Renal pelvis (tissue), 12 donors: ENCODE results near the gene MROH7. TPM values are rescaled to one million over a fixed set of nuclear protein-coding genes. Genes with fewer than 3 reads are reported as not detected.

Source experiments
- DNase-seq: peaks from one replicate; pipeline ENCODE4 v3.0.0-alpha.2; 2013
- long read RNA-seq, 16 experiments: transcript quantifications; one replicate each; lab custom pipeline, GENCODE V29; 2026
- polyA plus RNA-seq, 3 donors: library from polyadenylated mRNA; unstranded; fragments of 120-200 nt; gene quantifications; one replicate each; pipeline ENCODE4 v1.2.1, GENCODE V29; 2013; ENCODE audit not compliant: insufficient read length in 3 of 3

The MROH7 gene
- polyA plus RNA-seq: 10 to 100 TPM in 2 of 3 donors, 1 to 10 TPM in 1; 2.9 to 19.5 (median 16.0) TPM
- long read RNA-seq, donor 1: 0 reads
- long read RNA-seq, donor 2: 0 reads
- long read RNA-seq, donor 3: 0 reads
- long read RNA-seq, donor 4: 0 reads
- long read RNA-seq, donor 5: 0 reads
- long read RNA-seq, donor 6: 0 reads
- long read RNA-seq, donor 7: 0 reads
- long read RNA-seq, donor 8: 0 reads
- long read RNA-seq, donor 9: 0 reads
- long read RNA-seq, donor 10: 0 reads
- long read RNA-seq, donor 11: 0 reads
- long read RNA-seq, donor 12: 0 reads
- long read RNA-seq, donor 13: 0 reads
- long read RNA-seq, donor 14: 0 reads
- long read RNA-seq, donor 15: 0 reads
- long read RNA-seq, donor 16: 0 reads

DNA sequence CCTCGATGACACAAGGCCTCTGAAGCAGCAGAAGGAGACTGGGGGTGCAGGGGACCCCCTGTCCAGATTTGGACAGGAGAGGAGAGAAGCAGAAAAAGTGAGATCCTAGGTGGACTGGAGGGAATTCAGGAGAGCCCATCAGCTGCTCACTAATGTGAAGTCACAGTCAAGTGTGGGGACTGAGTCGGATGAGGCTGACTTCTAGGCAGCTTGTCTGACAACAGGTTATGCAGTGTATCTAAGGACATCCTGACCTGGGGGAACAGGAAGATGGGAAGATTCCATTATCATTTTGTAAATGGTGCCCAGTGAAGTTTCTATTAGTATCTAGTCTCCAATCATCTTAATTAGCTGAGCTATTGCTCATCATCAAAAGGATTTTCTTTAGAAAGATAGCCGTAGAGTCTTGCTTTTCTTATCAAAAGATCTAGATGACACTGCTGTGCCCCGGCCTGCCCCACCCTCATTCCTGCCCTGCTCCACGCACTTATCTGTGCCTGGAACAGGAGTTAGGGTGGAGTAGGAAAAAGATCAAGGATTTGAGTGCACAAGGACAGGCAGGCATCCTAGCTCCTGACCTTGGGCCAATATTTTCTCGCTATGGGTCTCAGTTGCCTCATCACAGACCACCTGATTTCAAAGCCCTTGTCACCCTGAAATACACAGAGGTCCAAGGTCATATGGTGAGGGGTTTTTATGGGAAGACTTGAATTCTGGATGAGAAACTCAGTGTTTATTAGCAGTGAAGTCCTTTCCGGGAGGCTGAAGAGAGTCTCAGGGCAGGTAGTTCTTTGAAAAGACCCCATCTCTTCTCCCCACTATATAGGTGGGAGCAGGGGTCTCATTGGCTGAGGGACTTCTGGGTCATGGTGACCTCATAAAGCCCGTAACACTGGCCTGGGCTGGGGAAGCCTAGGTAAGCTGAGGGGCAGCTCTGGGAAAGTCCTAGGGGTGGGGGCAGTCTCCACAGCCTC lies at the start of gene MROH7:
MROH7 (plus strand) TSS at position 924 of the 974 bp plus-strand sequence. CDS start 11,141 bp downstream, outside the sequence.
- DNase-seq: no peak

DNA sequence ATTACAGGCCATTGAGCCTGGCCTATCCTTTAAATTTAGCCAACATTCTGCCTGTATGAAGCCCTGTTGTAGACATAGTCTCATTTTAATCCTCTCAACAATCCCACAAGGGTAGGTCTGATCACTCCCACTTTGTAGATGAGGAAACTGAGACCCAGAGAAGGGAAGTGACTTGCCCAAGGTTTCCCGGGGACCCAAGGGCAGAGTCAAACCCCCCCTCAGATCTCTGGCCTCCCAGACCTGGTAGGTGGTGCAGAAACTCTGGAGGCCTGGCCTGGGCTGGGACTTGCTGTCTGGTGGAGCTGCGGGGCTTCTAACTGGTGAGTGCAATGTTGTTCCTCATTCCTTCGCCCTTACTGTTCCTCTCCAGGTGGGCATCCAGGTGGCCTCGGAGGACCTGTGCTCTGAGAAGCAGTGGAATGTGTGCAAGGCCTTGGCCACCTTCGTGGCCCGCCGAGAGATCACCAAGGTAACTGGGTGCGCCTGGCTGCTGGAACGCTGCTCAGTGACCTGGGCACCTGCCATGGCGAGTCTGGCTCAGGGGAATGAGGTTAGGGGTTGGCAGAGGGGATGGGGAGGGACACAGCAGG lies 47.9 kb upstream of the MROH7 start:
- no peak for DNase-seq

DNA sequence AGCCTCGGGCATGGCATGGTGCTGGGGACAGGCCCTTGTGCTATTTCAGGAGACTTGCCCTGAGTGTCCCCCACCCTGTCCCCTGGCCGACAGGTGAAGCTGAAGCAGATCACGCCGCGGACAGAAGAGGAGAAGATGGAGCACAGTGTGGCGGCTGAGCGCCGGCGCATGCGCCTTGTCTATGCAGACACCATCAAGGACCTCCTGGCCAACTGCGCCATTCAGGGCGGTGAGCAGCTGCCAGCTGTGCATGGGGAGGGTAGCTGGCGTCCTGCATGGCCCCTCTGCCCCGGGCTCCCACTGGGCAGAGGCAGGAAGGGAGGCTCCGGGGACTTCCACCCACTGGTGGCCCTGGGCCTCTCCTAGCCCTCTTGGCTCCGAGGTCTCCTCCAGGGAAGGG lies 47.1 kb upstream of the MROH7 start:
- no peak for DNase-seq

DNA sequence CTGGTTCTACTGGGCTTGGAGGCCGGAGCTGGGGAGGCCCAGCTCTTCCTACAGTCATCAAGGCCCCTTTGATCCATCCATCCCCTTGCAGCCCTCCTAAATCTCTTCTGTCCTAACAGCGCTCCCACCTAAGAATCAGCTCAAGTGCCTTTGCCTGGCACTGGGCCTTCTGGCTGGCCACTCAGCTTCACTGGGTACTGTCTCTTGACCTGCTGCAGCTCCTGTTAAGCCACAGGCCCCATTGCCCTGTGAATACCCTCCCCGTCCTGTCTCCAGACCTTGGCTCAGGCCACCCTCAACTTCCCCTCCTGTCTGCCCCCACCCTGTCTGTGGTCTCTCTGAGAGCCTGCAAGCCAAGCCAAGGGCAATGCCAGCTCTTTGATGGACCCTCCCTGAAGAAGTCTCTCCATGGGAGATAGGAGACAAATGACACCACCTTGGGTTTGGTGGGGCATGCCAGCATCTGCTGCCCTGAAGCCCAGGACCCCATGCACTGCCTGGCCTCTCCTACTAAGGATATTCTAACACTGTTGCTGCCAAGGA lies 45.6 kb upstream of the MROH7 start:
- DNase-seq: no peak

DNA sequence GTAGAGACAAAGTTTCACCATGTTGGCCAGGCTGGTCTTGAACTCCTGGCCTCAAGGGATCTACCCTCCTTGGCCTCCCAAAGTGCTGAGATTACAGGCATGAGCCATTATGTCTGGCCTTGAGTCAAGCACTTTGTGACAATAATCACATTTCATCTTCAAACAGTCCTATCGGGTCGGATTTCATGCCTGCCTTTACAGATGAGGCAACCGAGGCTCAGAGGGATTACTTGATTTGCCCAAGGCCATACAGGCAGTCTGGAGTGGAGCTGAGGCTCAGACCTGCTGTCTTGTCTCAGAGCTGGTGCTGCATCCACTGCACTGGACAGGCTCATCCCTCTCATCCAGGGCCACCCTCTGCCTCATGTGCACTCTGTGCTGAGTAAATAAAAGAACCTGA lies 44.8 kb upstream of the MROH7 start:
- no peak for DNase-seq

DNA sequence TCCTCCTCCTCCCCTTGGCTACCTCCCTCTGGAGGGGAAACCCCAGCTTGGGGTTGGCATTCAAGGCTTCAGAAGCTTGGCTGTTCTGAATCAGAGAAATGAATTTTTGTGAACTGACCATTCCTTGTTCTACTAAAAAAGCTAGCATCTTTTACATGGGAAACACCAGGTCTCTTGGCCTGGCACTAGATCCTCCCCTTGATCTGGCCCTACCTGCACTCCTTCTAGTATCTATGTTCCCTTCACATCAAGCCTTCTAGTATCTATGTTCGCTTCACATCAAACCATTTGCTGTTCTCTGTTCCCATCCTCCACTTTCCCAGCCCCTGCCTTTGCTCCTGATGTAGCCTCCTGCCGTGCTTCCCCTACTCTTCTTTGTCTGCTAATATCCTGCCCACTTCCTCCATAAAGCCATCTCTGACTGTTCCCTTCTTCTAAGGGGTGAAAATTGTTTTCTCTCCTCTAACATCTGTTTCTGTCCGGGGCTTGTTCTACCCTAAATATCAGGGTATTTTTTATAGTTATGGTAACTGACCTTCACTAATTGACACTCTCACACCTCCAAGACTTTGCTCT lies 44.0 kb upstream of the MROH7 start:
- DNase-seq: no peak

DNA sequence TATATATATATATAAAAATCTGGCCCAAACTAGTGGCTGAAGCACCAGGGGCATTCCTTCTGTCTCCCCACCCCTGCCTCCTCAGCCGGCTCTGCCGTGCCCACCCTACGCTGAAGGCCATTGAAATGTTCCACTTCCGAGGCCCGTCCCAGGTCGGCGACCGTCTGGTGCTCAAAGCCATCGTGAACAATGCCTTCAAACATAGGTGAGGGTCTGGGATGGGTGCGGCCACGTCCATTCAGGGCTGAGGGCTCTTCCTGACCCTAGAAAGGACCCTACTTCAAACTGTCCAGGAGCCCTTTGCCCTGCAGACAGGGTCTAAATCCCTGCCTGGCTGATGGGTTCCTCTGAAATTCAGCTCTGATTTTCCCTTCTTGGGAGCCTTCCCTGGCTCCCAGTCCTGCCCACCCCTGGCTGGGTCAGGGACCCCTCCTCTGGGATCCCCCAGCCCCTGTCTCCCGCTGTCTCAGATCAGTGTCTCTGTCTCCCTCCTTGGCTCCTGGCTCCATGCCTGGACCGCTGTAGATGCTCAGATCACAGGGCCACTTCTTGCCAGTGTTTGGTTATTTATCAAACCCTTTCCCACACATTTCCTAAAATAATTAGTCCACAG lies 42.3 kb upstream of the MROH7 start:
- no peak for DNase-seq

DNA sequence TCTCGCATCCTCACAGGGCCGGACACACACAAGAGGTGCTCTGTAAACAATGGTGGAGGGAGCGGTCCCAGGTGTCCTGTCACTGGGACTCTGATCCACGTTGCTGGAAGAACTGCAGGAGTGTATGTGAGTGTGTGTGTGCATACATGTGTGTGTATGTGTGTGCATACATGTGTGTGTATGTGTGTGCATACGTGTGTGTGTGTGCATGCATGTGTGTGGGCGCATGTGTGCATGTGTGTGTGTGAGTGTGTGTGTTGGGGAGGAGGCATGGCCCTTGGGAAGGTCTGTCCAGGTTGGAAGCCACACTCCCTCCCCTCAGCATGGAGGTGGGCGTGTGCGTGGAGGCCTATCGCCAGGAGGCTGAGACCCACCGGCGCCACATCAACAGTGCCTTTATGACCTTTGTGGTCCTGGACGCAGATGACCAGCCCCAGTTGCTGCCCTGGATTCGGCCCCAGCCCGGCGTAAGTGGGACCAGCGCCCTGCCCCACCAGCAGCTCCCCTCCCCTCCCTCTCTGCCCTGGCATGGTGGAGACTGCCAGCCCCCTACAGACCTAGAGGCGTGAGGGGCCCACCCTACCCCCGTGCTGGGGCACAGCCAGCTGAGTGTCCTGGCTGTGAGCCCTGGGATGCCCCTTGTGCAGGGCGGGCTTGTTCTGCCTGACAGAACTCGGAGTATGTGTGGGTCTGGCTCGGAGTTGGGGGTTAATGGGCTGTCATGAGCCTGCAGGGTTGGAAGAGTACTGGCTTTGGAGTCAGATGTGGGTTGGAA lies 40.5 kb upstream of the MROH7 start:
- peak; percentile 72 for DNase-seq

DNA sequence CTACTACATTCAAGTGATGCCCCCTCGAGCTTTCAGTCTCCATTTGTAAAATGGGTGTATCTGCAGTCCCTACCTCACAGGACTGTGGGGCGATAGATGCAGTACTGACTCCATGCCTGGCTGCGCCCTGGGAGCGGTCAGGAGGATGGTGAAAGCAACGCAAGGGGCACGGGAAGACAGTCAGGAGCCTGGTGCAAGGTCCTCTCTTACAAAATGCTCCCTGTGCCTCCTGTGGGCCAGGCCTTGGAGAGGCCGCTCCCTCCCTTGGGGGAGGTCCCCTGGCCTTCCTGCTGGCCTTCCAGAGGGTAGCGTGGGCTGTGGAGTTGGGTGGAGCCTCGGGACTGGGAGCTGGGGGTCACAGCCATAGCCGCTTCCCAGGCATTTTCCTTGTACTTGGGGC lies 39.9 kb upstream of the MROH7 start:
- no peak for DNase-seq

DNA sequence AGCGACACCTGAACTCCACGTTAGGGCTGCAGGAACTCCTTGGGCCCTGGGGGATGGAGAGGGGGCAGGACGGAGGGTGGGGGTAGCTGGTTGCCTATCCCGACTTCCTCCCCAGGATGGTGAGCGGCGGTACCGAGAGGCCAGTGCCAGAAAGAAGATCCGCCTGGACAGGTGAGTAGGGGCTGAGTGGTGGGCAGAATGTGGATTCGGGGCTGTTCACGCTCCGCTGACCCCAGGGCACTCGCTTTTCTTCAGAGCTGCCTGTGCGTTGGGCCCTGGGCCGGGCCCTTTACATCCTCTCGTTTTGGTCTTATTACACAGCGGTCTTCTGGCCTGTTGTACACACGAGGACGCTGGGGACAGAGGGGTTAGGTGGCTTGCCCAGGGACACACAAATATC lies 39.0 kb upstream of the MROH7 start:
- no peak for DNase-seq

DNA sequence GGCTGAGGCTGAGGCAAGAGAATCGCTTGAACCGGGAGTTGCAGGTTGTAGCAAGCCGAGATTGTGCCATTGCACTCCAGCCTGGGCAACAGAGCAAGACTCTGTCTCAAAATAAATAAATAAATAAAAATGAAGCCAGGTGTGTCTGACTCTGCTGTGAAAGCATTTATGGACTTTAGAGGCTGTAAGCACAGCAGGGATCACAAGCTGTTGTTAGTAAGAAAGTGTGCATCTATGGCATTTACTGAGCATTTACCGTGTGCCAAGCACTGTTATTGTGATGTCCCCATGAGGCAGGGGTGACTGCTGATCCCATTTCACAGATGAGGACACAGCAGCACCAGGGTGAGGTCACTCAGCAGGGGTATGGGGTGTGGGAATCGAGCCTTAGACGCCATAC lies 38.3 kb upstream of the MROH7 start:
- DNase-seq: no peak

DNA sequence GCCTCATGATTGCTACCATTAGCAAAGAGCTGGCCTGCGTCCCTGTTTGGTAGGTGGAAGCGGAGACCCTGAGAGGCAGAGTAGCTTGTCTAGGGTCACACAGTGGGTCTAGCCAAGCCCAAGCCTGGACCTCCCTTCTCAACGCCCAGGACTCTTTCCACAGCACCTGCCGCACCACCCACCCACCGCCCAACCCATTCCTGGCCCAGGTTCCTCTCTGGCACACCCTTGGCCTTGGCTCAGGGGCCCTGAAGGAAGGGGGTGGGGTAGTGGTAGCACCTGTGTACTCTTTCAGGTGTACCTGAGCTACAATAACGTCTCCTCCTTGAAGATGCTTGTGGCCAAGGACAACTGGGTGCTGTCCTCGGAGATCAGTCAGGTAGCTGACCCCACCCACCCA lies 37.5 kb upstream of the MROH7 start:
- no peak for DNase-seq

DNA sequence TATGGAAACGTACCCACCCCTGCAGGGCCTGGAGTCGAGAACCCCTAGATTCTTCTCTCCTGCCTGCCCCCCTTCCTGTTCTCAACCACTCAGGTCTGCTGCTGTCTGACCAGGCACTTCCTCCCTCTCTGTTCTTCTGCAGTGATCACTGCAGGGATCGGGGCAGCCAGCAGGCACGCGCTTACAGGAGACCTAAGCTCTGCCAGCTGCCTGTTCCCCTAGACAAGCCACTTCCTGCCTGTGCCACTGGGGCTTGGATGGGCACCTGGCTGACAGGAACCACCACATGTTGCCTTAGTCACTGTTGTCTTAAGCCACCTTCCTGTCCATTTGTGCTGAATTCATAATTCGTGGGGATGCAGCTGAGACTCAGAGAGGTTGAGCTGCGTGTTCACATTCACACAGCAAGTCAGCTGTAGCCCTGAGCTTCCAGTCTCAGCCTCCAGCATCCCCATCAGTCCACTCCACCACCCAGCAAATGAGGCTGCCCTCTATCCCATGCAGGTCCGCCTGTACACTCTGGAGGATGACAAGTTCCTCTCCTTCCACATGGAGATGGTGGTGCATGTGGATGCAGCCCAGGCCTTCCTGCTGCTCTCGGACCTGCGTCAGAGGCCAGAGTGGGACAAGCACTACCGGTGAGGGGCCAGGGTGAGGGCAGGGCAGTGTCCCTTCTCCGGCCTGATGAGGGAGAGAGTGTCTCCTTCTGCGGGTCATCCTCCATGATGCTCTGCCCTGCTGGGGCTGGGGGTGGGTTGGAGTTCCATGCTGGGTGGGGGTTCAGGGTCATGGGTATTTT lies 36.8 kb upstream of the MROH7 start:
- DNase-seq: no peak

DNA sequence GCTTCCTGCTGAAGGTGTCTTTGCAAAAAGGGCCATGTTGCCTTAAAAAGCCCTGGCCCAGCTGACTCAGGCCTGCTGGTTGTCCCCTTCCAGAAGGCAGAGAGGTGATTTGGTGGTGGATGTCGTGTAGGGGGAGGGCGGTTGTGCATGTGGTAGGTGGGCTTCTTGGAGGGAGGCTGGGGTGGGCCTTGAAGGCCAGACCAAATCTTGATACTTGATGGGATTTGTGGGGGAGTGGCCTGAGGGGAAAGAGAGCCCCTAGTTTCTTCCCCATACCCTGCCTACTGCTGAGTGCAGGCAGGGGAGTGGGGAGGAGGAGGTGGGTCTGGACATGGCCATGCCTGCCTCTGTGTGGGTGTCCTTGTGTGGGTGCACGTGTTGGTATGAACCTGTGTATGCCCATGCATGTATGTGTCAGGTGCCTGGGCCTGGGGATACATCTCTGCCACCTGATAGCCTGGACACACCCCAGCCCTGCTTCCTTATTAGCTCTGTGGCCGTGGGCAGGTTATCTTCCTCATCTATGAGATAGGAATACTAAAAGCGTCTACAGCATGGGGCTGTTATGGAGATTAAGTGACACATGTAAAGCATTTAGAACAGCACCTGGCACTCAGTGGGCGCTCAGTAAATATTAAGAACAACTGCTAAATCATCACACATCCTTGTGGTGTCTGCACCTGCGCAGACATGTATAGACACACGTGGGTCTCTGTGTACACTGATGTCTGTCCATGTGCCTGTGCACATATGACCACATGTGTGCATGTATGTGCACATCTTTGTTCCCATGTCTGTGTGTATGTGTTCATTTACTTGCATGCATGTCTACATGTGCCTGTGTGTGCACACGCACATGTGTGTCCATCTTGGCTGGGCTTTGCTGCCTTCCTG lies 35.2 kb upstream of the MROH7 start:
- no peak for DNase-seq

DNA sequence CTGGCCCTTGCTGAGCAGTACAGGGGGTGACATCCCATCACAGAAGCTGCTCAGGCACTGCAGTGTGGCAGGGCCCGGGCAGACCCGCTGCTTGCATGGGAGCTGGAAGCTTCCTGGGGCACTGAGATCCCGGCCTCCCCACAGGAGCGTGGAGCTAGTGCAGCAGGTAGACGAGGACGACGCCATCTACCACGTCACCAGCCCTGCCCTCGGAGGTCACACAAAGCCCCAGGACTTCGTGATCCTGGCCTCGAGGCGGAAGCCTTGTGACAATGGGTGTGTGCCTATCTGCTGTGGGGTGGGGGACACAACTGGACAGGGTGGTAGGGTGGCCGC lies 34.6 kb upstream of the MROH7 start:
- no peak for DNase-seq

DNA sequence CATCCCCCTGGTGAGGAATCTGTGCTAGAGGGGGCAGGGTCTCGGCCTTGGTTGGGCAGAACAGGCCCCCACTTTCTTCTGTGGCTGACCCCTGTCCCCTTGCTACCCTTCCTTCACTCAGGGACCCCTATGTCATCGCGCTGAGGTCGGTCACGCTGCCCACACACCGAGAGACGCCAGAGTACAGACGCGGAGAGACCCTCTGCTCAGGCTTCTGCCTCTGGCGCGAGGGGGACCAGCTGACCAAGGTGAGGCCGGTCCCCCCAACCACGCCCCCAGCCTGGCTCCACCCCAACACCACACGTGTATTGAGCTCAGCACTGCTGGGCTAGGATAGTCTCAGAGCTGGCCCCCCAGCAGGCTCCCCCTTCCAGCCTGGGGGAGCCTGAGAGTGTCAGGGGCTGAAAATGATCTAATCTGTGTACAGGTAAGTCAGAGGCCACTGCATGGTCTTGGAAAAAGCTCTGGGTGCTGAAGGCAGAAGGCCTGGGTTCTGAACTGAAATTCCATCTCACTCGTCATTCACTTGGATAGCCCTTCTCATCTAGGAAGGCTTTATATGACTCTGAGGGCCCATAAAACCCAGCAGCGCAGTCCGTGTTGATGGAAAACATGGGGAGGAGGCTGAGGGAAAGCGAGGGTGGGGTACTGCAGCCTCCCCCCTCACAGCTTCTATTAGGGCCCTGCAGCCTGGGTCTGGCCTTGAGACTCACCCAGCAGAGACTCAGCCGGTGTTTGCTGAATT lies 33.6 kb upstream of the MROH7 start:
- DNase-seq: no peak

DNA sequence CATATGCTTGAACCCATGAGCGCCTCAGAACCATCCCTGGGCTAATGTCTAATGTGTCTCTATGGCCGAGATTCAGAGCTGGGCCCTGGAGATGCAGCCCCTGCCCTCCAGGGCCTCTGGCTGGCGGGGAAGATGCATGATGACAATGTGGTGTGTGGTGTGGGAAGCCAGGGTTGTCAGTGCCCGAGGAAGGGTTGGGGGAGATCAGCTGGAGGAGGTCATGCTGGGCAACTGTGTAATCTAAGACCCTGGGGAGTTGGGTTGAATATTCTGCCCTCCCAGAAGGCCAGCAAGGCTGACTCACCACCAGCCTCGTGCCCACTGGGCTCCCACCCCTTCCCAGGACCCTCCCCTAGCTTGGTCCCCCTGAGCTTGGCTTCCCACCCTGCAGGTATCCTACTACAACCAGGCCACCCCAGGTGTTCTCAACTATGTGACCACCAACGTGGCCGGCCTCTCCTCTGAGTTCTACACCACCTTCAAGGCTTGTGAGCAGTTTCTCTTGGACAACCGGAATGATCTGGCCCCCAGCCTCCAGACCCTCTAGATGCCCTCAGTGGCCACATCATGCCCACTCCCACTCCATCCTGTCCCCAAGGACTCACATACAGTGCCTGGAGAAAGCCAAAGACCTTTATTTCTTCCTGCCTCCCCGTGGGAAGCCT lies 32.9 kb upstream of the MROH7 start:
- no peak for DNase-seq
